Measurements from ENCODE around the gene PCLO.
"Not testable (repeated sequence)": the region's sequence is repeated elsewhere in the genome, so short reads cannot be mapped to it uniquely, and the experiment has no call there.

PCLO gene

DNA sequence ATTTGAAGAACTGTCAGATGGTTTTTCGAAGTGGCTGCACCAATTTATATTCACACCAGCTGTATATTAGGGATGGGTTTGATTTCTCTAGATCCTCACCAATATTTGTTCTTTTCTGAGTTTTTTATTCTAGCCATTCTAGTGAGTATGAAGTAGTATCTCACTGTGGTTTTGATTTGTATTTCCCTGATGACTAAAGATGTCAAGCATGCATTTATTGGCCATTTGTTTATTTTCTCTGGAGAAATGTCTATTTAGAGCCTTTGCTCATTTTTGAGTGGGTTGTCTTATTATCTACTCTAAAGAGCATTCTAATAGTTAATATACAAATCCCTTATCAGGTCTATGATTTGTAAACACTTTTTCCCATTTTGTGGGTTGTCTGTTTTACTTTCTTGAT is 123.9 kb downstream of the PCLO start:
- no peak for DNase-seq

- DNase-seq = no peak
Measured at GRCh38 chr7:83036721-83037380, 125.8 kb downstream of the PCLO start.

DNA sequence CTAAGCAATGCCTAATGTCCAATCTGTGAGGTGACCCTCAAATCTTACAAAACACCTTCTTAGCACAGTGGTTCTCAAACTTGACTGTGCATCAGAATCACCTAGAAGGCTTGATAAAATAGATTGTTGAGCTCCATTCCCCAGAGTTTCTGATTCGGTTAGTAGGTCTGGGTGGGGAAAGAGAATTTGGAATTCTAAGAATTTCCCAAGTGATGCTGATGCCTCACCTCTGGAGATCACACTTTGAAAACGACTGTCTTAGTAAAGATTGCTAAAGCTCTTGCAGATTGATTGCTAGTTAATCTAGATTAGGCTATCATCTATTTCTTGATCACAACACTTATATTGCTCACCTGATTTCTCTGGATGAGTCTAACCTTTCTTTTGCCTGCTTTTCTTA is 126.6 kb downstream of the PCLO start:
- no peak for DNase-seq

DNA sequence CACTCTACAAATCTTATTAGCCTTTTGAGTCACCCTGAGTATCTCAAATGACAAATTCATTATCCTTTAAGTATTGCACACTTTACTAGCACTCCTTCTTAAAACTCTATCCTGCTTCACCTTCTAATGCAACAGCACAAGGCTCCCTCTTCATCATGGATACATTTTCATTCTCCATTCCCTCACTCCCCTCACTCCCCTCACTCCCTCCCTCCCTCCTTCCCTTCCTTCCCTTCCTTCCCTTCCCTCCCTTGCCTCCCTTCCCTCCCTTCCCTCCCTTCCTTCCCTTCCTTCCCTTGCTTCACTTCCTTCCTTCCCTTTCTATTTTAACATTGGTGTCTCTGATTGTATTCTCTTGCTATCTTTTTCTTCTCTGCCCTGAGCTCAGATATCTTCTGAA is 130.5 kb downstream of the PCLO start:
- no peak for DNase-seq

DNA sequence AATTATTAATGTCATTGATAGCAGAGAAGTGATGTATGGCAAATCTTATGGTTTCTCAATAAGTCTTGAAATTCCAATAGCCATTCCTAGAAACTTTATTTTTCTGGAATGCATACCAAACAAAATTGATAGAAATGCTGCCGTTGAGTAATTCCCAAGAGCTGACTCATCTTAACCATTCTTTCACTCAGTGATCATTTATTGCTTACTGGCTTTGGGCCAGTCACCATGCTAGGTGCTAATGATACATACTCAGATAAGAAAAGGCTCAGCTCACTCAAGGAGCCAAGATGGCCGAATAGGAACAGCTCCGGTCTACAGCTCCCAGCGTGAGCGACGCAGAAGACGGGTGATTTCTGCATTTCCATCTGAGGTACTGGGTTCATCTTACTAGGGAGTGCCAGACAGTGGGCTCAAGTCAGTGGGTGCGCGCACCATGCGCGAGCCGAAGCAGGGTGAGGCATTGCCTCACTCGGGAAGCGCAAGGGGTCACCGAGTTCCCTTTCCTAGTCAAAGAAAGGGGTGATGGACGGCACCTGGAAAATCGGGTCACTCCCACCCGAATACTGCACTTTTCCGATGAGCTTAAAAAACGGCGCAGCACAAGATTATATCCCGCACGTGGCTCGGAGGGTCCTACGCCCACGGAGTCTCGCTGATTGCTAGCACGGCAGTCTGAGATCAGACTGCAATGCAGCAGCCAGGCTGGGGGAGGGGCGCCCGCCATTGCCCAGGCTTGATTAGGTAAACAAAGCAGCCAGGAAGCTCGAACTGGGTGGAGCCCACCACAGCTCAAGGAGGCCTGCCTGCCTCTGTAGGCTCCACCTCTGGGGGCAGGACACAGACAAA is 138.6 kb downstream of the PCLO start:
- DNase-seq = not testable (repeated sequence)

GRCh38 chr7:83021032-83021431 is 141.7 kb downstream of the PCLO start:
- DNase-seq = no peak

DNA sequence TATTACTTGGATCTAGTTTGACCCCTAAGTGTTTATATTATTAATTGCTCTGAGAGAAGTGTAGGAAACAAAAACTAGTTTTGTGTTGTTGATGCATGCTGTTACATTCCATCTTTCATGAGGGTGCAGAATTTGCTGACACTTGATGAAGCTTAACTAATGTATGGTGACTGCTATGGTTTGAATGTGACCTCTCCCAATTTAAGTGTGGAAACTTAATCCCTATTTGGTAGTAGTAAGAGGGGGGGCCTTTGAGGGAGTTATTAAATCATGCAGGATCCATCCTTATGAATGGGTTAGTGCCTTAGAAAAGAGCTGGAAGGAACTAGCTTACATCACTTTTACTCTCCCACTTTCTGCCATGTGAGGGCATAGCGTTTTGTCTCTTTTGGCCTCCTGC is 142.5 kb downstream of the PCLO start:
- no peak for DNase-seq

DNA sequence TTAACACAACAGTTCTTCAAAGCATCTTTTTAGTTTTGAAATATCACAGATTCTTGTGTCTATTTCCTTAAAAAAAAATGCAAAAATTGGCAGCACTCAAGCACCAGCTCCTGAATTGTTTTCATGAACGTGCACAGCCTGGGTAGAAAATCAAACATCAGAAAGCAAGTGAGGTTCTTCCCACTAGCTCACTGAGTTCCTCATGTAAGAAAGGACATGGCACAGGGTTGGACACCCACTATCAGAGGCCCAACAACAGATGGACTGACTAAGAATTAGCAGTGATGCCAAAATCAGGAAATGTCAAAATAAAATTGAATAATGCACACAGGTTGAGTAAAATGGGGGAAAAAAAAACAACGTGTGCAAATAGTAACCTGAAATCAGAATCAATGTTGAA is 146.8 kb downstream of the PCLO start:
- DNase-seq = no peak

- DNase-seq = no peak
Measured at GRCh38 chr7:83014546-83014945, 148.1 kb downstream of the PCLO start.

GRCh38 chr7:83011954-83012353 is 150.7 kb downstream of the PCLO start:
- DNase-seq = no peak

GRCh38 chr7:83005410-83005809 is 157.3 kb downstream of the PCLO start:
- DNase-seq = no peak

GRCh38 chr7:83001362-83002040 is 161.2 kb downstream of the PCLO start:
- DNase-seq = no peak

GRCh38 chr7:82998436-82998835 is 164.2 kb downstream of the PCLO start:
- no peak for DNase-seq

- no peak for DNase-seq
Measured at GRCh38 chr7:82985144-82985802, 177.4 kb downstream of the PCLO start.

DNA sequence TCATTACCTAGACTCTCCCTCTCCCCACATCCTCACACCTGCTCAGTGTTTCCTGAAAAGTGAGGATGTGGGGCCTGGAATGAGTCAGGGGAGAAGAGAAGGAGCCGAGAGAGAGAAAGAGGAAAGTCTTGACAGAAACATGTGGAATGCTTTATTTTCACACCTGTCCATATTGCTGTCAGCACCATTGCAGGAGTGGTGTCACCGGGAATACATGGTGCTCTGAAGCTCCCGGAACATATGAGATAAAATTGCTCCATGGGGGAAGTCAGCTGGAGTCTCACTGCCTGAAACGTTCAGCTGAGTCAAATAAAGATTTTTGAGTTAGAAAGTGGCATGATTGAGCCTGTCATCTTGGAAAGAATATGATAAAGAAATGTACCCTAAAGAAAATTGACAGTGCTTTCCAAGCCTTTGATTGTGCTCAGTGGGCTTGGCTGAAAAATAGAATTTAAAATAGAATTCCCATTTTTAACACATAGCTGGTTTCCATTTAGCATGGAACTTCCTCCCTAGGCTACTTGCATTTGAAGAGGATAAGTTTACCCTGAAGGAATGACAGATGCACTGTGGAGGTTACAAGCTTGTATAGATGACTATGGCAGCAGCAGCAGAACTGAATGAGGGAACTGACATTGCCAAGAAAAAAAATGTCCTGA is 182.4 kb downstream of the PCLO start:
- no peak for DNase-seq

DNA sequence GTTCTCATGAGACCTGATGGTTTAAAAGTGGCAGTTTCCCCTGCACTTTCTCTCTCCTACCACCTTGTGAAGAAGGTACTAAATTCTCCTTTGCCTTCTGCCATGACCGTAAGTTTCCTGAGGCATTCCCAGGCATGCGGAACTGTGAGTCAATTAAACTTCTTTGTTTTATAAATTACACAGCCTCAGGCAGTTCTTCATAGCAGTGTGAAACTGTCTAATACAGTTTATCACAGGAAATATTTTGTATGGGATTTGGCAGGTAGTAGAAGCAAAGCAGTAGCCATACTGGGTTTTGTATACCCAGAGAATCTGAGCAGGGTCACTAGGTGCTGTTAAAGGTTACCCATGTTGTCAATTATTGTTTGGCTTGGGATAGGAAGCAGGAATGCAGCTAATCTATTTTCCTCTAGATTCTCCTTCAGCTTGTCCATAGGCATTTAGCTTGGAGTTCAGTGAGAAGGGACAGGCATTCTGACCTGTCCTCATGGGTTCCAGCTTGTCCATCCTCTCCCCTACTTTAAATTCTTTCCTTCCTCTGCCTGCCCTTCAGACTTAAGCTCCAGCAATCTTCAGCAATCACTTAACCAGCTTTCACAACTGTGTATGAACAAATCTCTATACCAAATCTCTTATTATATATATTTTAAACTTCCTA is 186.7 kb downstream of the PCLO start:
- no peak for DNase-seq

- no peak for DNase-seq
Measured at GRCh38 chr7:82972135-82972534, 190.5 kb downstream of the PCLO start.

- DNase-seq = no peak
Measured at GRCh38 chr7:82965088-82966036, 197.3 kb downstream of the PCLO start.

- DNase-seq = no peak
Measured at GRCh38 chr7:82964150-82964882, 198.4 kb downstream of the PCLO start.

GRCh38 chr7:82961240-82961639 is 201.4 kb downstream of the PCLO start:
- no peak for DNase-seq

Measured in right forelimb (tissue), 1 donor.